Colonic mucosa (tissue), 4 donors: ENCODE data around the gene DDOST. TPM values are rescaled to one million over a fixed set of nuclear protein-coding genes. Genes with fewer than 3 reads are reported as not detected.

Experiments
- DNase-seq: peaks from one replicate; pipeline ENCODE4 v3.0.0-alpha.2; 2020
- H3K27ac ChIP-seq: fragments of 200-600 bp; one replicate; pipeline ENCODE4 v1.8.0; 2021
- H3K27me3 ChIP-seq: fragments of 200-600 bp; one replicate; pipeline ENCODE4 v1.8.0; 2021
- H3K36me3 ChIP-seq: fragments of 200-600 bp; one replicate; pipeline ENCODE4 v1.8.0; 2021
- H3K4me1 ChIP-seq: fragments of 200-600 bp; one replicate; pipeline ENCODE4 v1.8.0; 2021; ENCODE audit warnings: mild to moderate bottlenecking
- H3K4me3 ChIP-seq: fragments of 200-600 bp; one replicate; pipeline ENCODE4 v1.8.0; 2021
- H3K9ac ChIP-seq, 2 donors: one replicate each; pipeline ENCODE4 v1.7.0; 2013; ENCODE audit warnings: control low read depth in 2 of 2, low read depth in 2 of 2, low read length in 2 of 2
- H3K9me3 ChIP-seq: fragments of 200-600 bp; one replicate; pipeline ENCODE4 v1.8.0; 2021
- CTCF ChIP-seq: fragments of 200-600 bp; IDR thresholded peaks from one replicate; pipeline ENCODE4 v1.8.0; 2022; ENCODE audit warnings: antibody characterized with exemption, mild to moderate bottlenecking
- intact Hi-C: fragments of 100-400 bp; cut with DNase I; formaldehyde crosslinking; loops from one replicate; pipeline ENCODE4 v1.14.1; 2022
- total RNA-seq, 2 donors: library from RNA; stranded (reverse); fragmentation: NEBNext Ultra II Directional in 1 of 2; extraction: Animal tissue kit (Norgen Biotek cat#: 25700) in 1 of 2; gene quantifications; one replicate each; pipeline ENCODE4 v1.2.1, GENCODE V29; 2021
- donor health status: healthy.
- donor health status: DM: no; HTN: no; CAD: no.
- donor health status: DM: no; HTN: no; CAD: no.

DDOST gene
- total RNA-seq, 2 donors from 2014 or later = 233 to 364 TPM

GRCh38 chr1:20603504-20604464, 57.4 kb downstream of the DDOST start:
- Histone ChIP-seq H3K36me3 (no peaks in the 10 kb centered on the region), H3K4me3 (no peak overlapping the region), H3K9ac (no peak overlapping the region), H3K9me3 (no peaks in the 10 kb centered on the region), H3K27me3 (no peaks in the 10 kb centered on the region), H3K4me1 (peaks cover 7% of the 10 kb centered on the region), H3K27ac (peak overlapping the region; percentile 44)
- no peak for TF ChIP-seq CTCF
- intact Hi-C loops = no loop called here
- DNase-seq = no peak

GRCh38 chr1:20602851-20603450, 58.2 kb downstream of the DDOST start:
- intact Hi-C loops = no loop called here
- H3K36me3 ChIP-seq = no peaks in the 10 kb centered on the region
- TF ChIP-seq CTCF = no peak
- no peak for DNase-seq
- H3K27me3 ChIP-seq = no peaks in the 10 kb centered on the region
- H3K4me3 ChIP-seq = no peak overlapping the region
- no peak overlapping the region for H3K9ac ChIP-seq
- H3K9me3 ChIP-seq = no peaks in the 10 kb centered on the region
- peaks cover 7% of the 10 kb centered on the region for H3K4me1 ChIP-seq
- H3K27ac ChIP-seq = no peak overlapping the region

Other genes with a start within 250 kb of the DDOST start
- gene CAMK2N1, start 175.2 kb downstream of the DDOST start, total RNA-seq = 100 to 1,000 TPM; 133 to 182 TPM
- 10 to 100 TPM; 29.8 to 34.1 TPM for gene MUL1, start 153.2 kb downstream of the DDOST start, total RNA-seq
- gene FAM43B, start 108.8 kb downstream of the DDOST start, total RNA-seq = under 1 TPM; 0.16 to 0.27 TPM
- 100 to 1,000 TPM in 1 of 2 donors, 10 to 100 TPM in 1; 29.1 to 110 TPM for gene CDA, start 72.3 kb downstream of the DDOST start, total RNA-seq
- 100 to 1,000 TPM in 1 of 2 donors, 10 to 100 TPM in 1; 49.7 to 119 TPM for gene PINK1, start 27.9 kb downstream of the DDOST start, total RNA-seq
- gene KIF17, start 56.6 kb upstream of the DDOST start, total RNA-seq = 1 to 10 TPM in 1 of 2 donors, under 1 TPM in 1; 0.27 to 1.4 TPM
- gene SH2D5, start 71.3 kb upstream of the DDOST start, total RNA-seq = under 1 TPM in 1 of 2 donors, not detected in 1; 0.12 TPM
- 100 to 1,000 TPM; 165 to 210 TPM for gene HP1BP3, start 125.9 kb upstream of the DDOST start, total RNA-seq